Neuronal stem cell (in vitro differentiated cells): ENCODE measurements around the gene CD86.
A peak's percentile ranks its signal among the peaks of the same experiment; 100 is the strongest.

Experiments
- DNase-seq: peaks from one replicate; pipeline ENCODE4 v3.0.0-alpha.2; 2013; ENCODE audit warnings: low spot score
- H2AFZ ChIP-seq: one replicate; pipeline ENCODE4 v1.6.1; 2013; ENCODE audit warnings: mild to moderate bottlenecking, low read length, inconsistent platforms
- H2AK5ac ChIP-seq: 2 replicates; pipeline ENCODE4 v1.6.1; 2013; ENCODE audit warnings: low read depth, mild to moderate bottlenecking, inconsistent platforms, low read length, moderate library complexity, mixed read lengths
- H2BK120ac ChIP-seq: 2 replicates; pipeline ENCODE4 v1.6.1; 2013; ENCODE audit warnings: low read depth, mild to moderate bottlenecking, inconsistent platforms, low read length, moderate library complexity, mixed read lengths
- H2BK12ac ChIP-seq: one replicate; pipeline ENCODE4 v1.6.1; 2013; ENCODE audit warnings: low read length, inconsistent platforms
- H2BK15ac ChIP-seq: 2 replicates; pipeline ENCODE4 v1.6.1; 2013; ENCODE audit warnings: mild to moderate bottlenecking, low read length, inconsistent platforms, mixed read lengths
- H2BK5ac ChIP-seq: one replicate; pipeline ENCODE4 v1.6.1; 2013; ENCODE audit warnings: inconsistent platforms, mild to moderate bottlenecking, low read length, moderate library complexity
- H3K14ac ChIP-seq: one replicate; pipeline ENCODE4 v1.6.1; 2013; ENCODE audit warnings: low read length, inconsistent platforms
- H3K18ac ChIP-seq: 2 replicates; pipeline ENCODE4 v1.6.1; 2013; ENCODE audit warnings: low read length, inconsistent platforms
- H3K23ac ChIP-seq: 2 replicates; pipeline ENCODE4 v1.6.1; 2013; ENCODE audit warnings: low read depth, mild to moderate bottlenecking, mixed read lengths, low read length, inconsistent platforms; ENCODE audit not compliant: poor library complexity
- H3K27ac ChIP-seq: replicated peaks from 3 replicates; pipeline ENCODE4 v1.5.1; 2013; ENCODE audit warnings: low read length, inconsistent platforms
- H3K27me3 ChIP-seq, 3 experiments: 2 replicates each; pipeline ENCODE4 v1.6.1; 2013; ENCODE audit warnings: low read length in 3 of 3, mild to moderate bottlenecking in 2 of 3, inconsistent platforms in 1 of 3, low read depth in 1 of 3, mixed read lengths in 1 of 3, moderate library complexity in 1 of 3; ENCODE audit not compliant: control insufficient read depth in 3 of 3, insufficient read depth in 3 of 3
- H3K36me3 ChIP-seq, 2 donors: replicated peaks in 1 of 2; 2 replicates each; pipeline ENCODE4 v1.6.1; 2013; ENCODE audit warnings: low read length in 2 of 2; ENCODE audit not compliant: control insufficient read depth in 2 of 2, insufficient read depth in 2 of 2
- H3K4ac ChIP-seq: 2 replicates; pipeline ENCODE4 v1.6.1; 2013; ENCODE audit warnings: inconsistent platforms, mild to moderate bottlenecking, low read length, moderate library complexity
- H3K4me1 ChIP-seq, 2 donors: 1 replicate in 1 of 2; 2 replicates in 1 of 2; pipeline ENCODE4 v1.6.1; 2013; ENCODE audit warnings: low read length in 2 of 2, low read depth in 1 of 2; ENCODE audit not compliant: control insufficient read depth in 2 of 2, insufficient read depth in 1 of 2
- H3K4me2 ChIP-seq: one replicate; pipeline ENCODE4 v1.6.1; 2013; ENCODE audit warnings: mild to moderate bottlenecking, low read length, inconsistent platforms; ENCODE audit not compliant: insufficient read depth, poor library complexity, severe bottlenecking
- H3K4me3 ChIP-seq, 2 donors: 2 replicates each; pipeline ENCODE4 v1.5.1; 2013; ENCODE audit warnings: low read length in 2 of 2, mild to moderate bottlenecking in 2 of 2, inconsistent platforms in 1 of 2, moderate library complexity in 1 of 2
- H3K79me1 ChIP-seq: one replicate; pipeline ENCODE4 v1.6.1; 2013; ENCODE audit warnings: low read depth, mild to moderate bottlenecking, inconsistent platforms, low read length, moderate library complexity
- H3K9ac ChIP-seq: one replicate; pipeline ENCODE4 v1.6.1; 2013; ENCODE audit warnings: mild to moderate bottlenecking, low read depth, low read length, inconsistent platforms; ENCODE audit not compliant: poor library complexity
- H3K9me3 ChIP-seq, 2 donors: replicated peaks in 1 of 2; 2 replicates each; pipeline versions ENCODE3 to v1.6.1; 2013; ENCODE audit warnings: low read length in 2 of 2, mild to moderate bottlenecking in 2 of 2, inconsistent platforms in 1 of 2, low read depth in 1 of 2, mixed read lengths in 1 of 2, moderate library complexity in 1 of 2; ENCODE audit not compliant: control insufficient read depth in 2 of 2, insufficient read depth in 1 of 2
- H4K8ac ChIP-seq: one replicate; pipeline ENCODE4 v1.6.1; 2013; ENCODE audit warnings: low read depth, mild to moderate bottlenecking, inconsistent platforms, low read length, moderate library complexity
- H4K91ac ChIP-seq: one replicate; pipeline ENCODE4 v1.6.1; 2013; ENCODE audit warnings: low read length, low read depth, mild to moderate bottlenecking, inconsistent platforms; ENCODE audit not compliant: poor library complexity
- WGBS, 2 donors: extraction: QIAGEN DNeasy Blood & Tissue Kit; methylation state at CpG; one replicate each; pipeline ENCODE4 v1.1.7; 2013; ENCODE audit warnings: missing lambda C conversion rate in 2 of 2, mixed read lengths in 1 of 2; ENCODE audit not compliant: insufficient read length in 2 of 2, insufficient replicate concordance in 1 of 2; ENCODE audit errors: extremely low coverage in 2 of 2; 5-methylcytosine and 5-hydroxymethylcytosine counted together

CD86 gene

DNA sequence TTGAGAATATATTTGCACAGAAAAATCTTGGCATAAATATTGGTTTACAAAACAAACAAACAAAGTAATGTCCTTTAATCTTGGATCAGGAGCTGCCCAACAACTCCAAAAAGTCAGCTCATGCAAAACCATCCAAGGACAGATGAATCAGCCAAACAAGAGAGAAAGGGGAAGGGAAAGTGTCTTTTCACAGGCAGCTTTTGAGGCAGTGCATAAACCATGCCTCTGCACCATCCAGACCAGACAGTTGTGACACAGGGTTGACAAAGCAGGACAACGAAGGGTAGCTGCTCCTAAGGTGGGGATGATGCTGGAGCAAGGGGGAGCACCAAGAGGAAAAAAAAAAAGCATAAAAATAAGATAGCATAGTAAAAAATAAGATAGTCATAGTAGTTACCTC, 8.7 kb downstream of the CD86 start:
- H3K36me3 ChIP-seq = no peaks in the 10 kb centered on the region
- no peak overlapping the region for H2BK12ac ChIP-seq
- no peak overlapping the region for H3K18ac ChIP-seq
- H3K4ac ChIP-seq = no peak overlapping the region
- H3K23ac ChIP-seq = no peak overlapping the region
- no peak overlapping the region for H4K91ac ChIP-seq
- no peak overlapping the region for H3K14ac ChIP-seq
- H3K4me2 ChIP-seq = no peak overlapping the region
- no peak overlapping the region for H3K9ac ChIP-seq
- no peak overlapping the region for H4K8ac ChIP-seq
- no CpG with 5 or more reads among the region's 1 CpG for WGBS, 2 donors
- H3K9me3 ChIP-seq = no peaks in the 10 kb centered on the region
- no peaks in the 10 kb centered on the region for H3K27me3 ChIP-seq
- H2BK120ac ChIP-seq = no peak overlapping the region
- no peak for DNase-seq
- no peak overlapping the region for H2BK15ac ChIP-seq
- H3K27ac ChIP-seq = no peak overlapping the region
- no peak overlapping the region for H2BK5ac ChIP-seq
- H3K79me1 ChIP-seq = no peaks in the 10 kb centered on the region
- no peak overlapping the region for H2AFZ ChIP-seq
- H3K4me3 ChIP-seq = no peak overlapping the region
- no peaks in the 10 kb centered on the region for H3K4me1 ChIP-seq
- no peak overlapping the region for H2AK5ac ChIP-seq

DNA sequence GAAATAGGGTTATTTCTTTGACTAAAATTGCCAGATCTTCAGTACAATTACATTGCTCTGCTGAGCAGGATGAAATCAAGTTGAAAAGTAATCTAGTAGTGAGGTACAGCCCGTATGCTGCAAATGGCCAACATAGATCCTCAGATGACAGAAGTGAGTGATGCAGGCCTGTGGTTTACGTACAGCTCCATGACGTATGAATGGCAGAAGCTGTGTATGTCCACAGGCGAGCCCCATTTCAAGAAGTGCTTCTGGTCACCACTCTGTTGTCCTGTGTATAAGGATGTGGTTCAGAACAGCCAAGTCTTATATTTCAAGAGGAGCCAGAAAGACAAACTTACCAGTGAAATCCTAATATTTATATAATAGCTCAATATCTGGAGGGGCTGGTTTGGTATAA, 9.2 kb downstream of the CD86 start:
- Histone ChIP-seq H3K79me1 (no peaks in the 10 kb centered on the region), H2AFZ (no peak overlapping the region), H3K4ac (no peak overlapping the region), H4K8ac (no peak overlapping the region), H4K91ac (no peak overlapping the region), H2BK12ac (no peak overlapping the region), H2BK5ac (no peak overlapping the region), H3K27me3 (no peaks in the 10 kb centered on the region), H2BK120ac (no peak overlapping the region), H2AK5ac (no peak overlapping the region), H3K4me3 (no peak overlapping the region), H3K14ac (no peak overlapping the region), H3K23ac (no peak overlapping the region), H3K9ac (no peak overlapping the region), H3K4me2 (no peak overlapping the region), H2BK15ac (no peak overlapping the region), H3K4me1 (no peaks in the 10 kb centered on the region), H3K27ac (no peak overlapping the region), H3K9me3 (peaks cover 0 to under 1% of the 10 kb centered on the region in 2 donors), H3K18ac (no peak overlapping the region), H3K36me3 (no peaks in the 10 kb centered on the region)
- no peak for DNase-seq
- WGBS, 2 donors = no CpG with 5 or more reads among the region's 4 CpGs

DNA sequence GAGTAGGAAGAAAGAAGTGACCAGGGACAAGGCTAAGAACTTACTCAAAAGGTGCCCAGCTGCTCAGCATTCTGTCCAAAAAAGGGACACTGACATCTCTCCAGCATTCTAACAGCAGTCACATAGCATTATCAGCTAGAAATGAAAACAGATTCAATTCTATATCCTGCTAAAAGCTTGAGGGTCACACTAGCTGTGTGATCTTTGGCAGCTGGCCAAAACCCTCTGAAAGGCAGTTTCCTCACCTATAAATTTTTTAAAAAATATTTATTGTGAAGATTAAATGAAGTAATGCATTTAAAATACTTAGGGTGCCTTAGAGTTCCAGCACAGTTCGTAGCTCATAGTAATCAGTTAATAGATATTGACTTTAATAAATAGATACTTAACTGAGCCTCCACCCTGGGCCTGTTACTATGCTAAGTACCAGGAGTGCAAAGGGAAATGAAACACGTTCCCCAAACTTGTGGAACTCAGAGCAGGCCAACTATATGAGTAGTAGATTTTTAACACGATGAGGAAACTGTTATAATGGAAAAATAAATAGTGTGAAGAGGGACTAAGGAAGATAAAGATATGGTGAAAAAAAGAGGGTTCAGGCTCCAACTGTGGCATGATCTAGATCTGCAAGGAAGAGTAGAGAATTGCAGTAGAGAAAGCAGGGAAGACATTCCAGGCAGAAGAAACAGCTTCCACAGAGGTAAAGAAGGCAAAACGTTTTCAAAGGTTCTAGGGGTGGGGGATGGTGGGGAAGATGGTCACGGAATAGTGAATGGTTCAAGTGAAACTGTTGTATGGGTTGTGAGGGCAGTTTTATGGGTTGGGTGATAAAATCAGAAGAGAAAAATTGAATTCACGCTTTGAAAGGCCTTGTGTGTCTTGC, 11.4 kb downstream of the CD86 start:
- H3K27ac ChIP-seq = no peak overlapping the region
- H2AFZ ChIP-seq = peak overlapping the region; percentile 19
- WGBS, 2 donors = 100% methylated on average over 1 of the region's 6 CpGs; no CpG with 5 or more reads in 1 of the 2 donors
- H3K4me3 ChIP-seq = no peak overlapping the region
- H3K18ac ChIP-seq = no peak overlapping the region
- no peak for DNase-seq
- peaks cover 0 to 3% of the 10 kb centered on the region in 2 donors for H3K9me3 ChIP-seq
- no peak overlapping the region for H3K4me2 ChIP-seq
- no peak overlapping the region for H3K23ac ChIP-seq
- no peaks in the 10 kb centered on the region for H3K36me3 ChIP-seq
- no peak overlapping the region for H2BK5ac ChIP-seq
- H3K79me1 ChIP-seq = no peaks in the 10 kb centered on the region
- no peaks in the 10 kb centered on the region for H3K4me1 ChIP-seq
- no peak overlapping the region for H4K91ac ChIP-seq
- H4K8ac ChIP-seq = no peak overlapping the region
- H2AK5ac ChIP-seq = no peak overlapping the region
- no peak overlapping the region for H2BK15ac ChIP-seq
- H2BK12ac ChIP-seq = no peak overlapping the region
- H3K27me3 ChIP-seq = no peaks in the 10 kb centered on the region
- H3K4ac ChIP-seq = no peak overlapping the region
- no peak overlapping the region for H2BK120ac ChIP-seq
- no peak overlapping the region for H3K9ac ChIP-seq
- H3K14ac ChIP-seq = no peak overlapping the region

DNA sequence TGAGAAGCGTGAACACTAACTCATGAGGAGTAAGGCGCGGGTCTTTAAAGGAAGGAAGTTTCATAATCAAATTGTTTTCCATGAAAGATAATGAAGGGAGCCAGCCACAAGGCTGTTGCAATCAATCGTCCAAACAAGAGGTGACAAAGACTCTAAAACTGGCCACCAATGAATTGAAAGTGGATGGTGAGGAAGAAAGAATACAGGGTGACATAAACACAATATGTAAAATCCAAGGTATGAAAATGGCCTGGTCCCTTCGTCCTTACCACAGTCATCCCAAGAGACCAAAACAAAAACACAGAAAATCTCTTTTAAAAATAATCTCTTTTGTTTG, 12.0 kb downstream of the CD86 start:
- no peak overlapping the region for H3K18ac ChIP-seq
- no peaks in the 10 kb centered on the region for H3K79me1 ChIP-seq
- no peak overlapping the region for H3K4me2 ChIP-seq
- no peak overlapping the region for H3K4ac ChIP-seq
- no peak overlapping the region for H2AK5ac ChIP-seq
- H3K9me3 ChIP-seq = peaks cover 0 to 3% of the 10 kb centered on the region in 2 donors
- no peak overlapping the region for H4K91ac ChIP-seq
- H3K4me1 ChIP-seq = no peaks in the 10 kb centered on the region
- no peak overlapping the region for H2BK12ac ChIP-seq
- H2BK120ac ChIP-seq = no peak overlapping the region
- H3K23ac ChIP-seq = no peak overlapping the region
- no peak overlapping the region for H4K8ac ChIP-seq
- H3K14ac ChIP-seq = no peak overlapping the region
- no peak for DNase-seq
- H3K27me3 ChIP-seq = no peaks in the 10 kb centered on the region
- H2BK15ac ChIP-seq = no peak overlapping the region
- no peak overlapping the region for H3K27ac ChIP-seq
- H3K9ac ChIP-seq = no peak overlapping the region
- H2AFZ ChIP-seq = peak overlapping the region; percentile 19
- no peak overlapping the region for H2BK5ac ChIP-seq
- H3K36me3 ChIP-seq = no peaks in the 10 kb centered on the region
- WGBS, 2 donors = no CpG with 5 or more reads among the region's 5 CpGs
- no peak overlapping the region for H3K4me3 ChIP-seq
